Loucy (cell line): ENCODE results near the gene TMEM132E.

ENCODE experiments used
- CTCF ChIP-seq: fragments of 200-600 bp; sonication (generic); conservative IDR thresholded peaks from 2 replicates; pipeline ENCODE4 v1.5.1; 2014; ENCODE audit warnings: mild to moderate bottlenecking, antibody characterized with exemption, low read length
- EZH2phosphoT487 ChIP-seq: fragments of 200-600 bp; IDR thresholded peaks from 2 replicates; pipeline ENCODE4 v1.6.1; 2018; ENCODE audit warnings: antibody characterized with exemption, mild to moderate bottlenecking, moderate library complexity, borderline replicate concordance

DNA sequence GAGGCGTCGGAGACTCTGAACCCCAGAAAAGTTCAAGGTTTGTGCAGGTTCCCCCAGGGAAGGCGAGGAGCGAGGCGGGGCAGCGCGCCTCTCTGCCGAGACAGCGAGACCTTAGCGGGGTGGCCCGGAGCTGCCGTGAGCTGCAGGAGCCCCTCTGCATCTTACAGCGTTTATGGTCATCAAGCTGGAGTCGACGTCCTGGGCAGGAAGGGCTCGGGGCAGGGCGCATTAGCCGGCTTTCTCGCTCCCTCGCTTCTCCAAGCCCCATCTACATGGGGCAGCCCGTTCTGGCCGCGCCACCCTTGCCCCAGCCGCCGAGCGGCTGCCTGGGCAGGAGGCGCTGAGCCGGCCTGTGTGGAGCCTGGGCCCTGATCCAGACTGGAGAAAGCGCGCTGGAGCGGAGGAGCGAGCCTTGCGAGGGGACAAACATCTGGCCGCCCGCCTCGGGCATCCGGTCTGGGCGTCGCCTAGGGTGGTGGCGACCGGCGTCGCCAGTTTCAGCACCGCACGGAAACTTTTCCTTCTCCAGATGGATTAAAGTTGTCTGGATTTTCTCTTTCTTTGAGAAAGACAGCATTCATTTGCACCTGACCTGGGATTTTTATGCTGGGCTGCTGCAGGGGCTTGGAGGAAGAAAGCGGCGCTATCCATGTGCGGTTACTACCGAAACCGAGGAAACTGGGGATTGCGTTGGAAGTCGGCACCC, 750 bp downstream of the TMEM132E start:
- TF ChIP-seq CTCF (no peak), EZH2phosphoT487 (no peak)
